Kidney (tissue), 14 donors: ENCODE measurements around the gene RETREG3. TPM values are rescaled to one million over a fixed set of nuclear protein-coding genes. Genes with fewer than 3 reads are reported as not detected.

Experiments used
- DNase-seq, 5 donors: peaks; one replicate each; pipeline ENCODE4 v3.0.0-alpha.2; 2013 to 2020
- FAIRE-seq: peaks from 2 replicates; lab custom pipeline; 2012; peaks lifted over from hg19 to GRCh38; lab: Jason Lieb, UNC
- H3K27ac ChIP-seq, 2 donors: one replicate each; pipeline ENCODE4 v1.7.0; 2013; ENCODE audit warnings: low read depth in 2 of 2, low read length in 2 of 2, inconsistent platforms in 1 of 2
- H3K27me3 ChIP-seq: one replicate; pipeline ENCODE4 v1.7.1; 2013; ENCODE audit warnings: low read length, inconsistent platforms; ENCODE audit not compliant: control insufficient read depth, insufficient read depth
- H3K36me3 ChIP-seq, 3 donors: one replicate each; pipeline versions ENCODE4 v1.7.0 to v1.7.1; 2013; ENCODE audit warnings: low read length in 3 of 3, control low read depth in 1 of 3, inconsistent platforms in 1 of 3; ENCODE audit not compliant: insufficient read depth in 3 of 3, control insufficient read depth in 2 of 3
- H3K4me1 ChIP-seq, 3 donors: one replicate each; pipeline versions ENCODE4 v1.7.0 to v1.7.1; 2013; ENCODE audit warnings: low read length in 3 of 3, inconsistent platforms in 1 of 3, low read depth in 1 of 3; ENCODE audit not compliant: control insufficient read depth in 2 of 3, insufficient read depth in 2 of 3
- H3K4me3 ChIP-seq, 3 donors: one replicate each; pipeline versions ENCODE4 v1.7.0 to v1.8.1; 2013; ENCODE audit warnings: low read length in 3 of 3, control low read depth in 1 of 3, inconsistent platforms in 1 of 3
- H3K9ac ChIP-seq, 3 donors: one replicate each; pipeline versions ENCODE4 v1.7.0 to v1.7.1; 2013; ENCODE audit warnings: low read length in 3 of 3, control low read depth in 1 of 3, inconsistent platforms in 1 of 3
- H3K9me3 ChIP-seq, 3 donors: one replicate each; pipeline versions ENCODE4 v1.7.0 to v1.7.1; 2013; ENCODE audit warnings: low read length in 3 of 3, control low read depth in 1 of 3, inconsistent platforms in 1 of 3; ENCODE audit not compliant: control insufficient read depth in 2 of 3, insufficient read depth in 1 of 3
- intact Hi-C: fragments of 100-400 bp; cut with DNase I; formaldehyde crosslinking; loops from one replicate; pipeline ENCODE4 v1.11.1; 2022
- polyA plus RNA-seq: library from polyadenylated mRNA; stranded (reverse); fragments of 350-450 nt; fragmentation: Illumina TruSeq; extraction: RNeasy Lipid Tissue Mini Kit (QIAGEN cat#74804); gene quantifications from one replicate; pipeline ENCODE4 v1.2.3, GENCODE V29; 2014; ENCODE audit warnings: low read depth, low replicate concordance; ENCODE audit not compliant: insufficient read depth
- total RNA-seq: library from RNA; stranded (reverse); fragmentation: NEBNext Ultra II Directional; extraction: Animal tissue kit (Norgen Biotek cat#: 25700); gene quantifications from one replicate; pipeline ENCODE4 v1.2.1, GENCODE V29; 2021
- TF ChIP-seq, protein P1 (sequence below): IDR thresholded peaks from 3 replicates; pipeline ENCODE4 v1.5.1; 2012; ENCODE audit warnings: mild to moderate bottlenecking, moderate library complexity, borderline replicate concordance; ENCODE audit not compliant: insufficient read depth; ENCODE audit errors: extremely low read depth
- donor health status: control.
- donor health status: control.
- donor health status: control.
- donor health status: control.
- donor health status: control.
- donor health status: DM: yes; HTN: yes; CAD: no.
- donor health status: Normal renal cell carcinoma (clear cell type).

The RETREG3 gene
- total and polyA plus RNA-seq, 2 donors from 2014 or later = 22.6 to 69.5 TPM

DNA sequence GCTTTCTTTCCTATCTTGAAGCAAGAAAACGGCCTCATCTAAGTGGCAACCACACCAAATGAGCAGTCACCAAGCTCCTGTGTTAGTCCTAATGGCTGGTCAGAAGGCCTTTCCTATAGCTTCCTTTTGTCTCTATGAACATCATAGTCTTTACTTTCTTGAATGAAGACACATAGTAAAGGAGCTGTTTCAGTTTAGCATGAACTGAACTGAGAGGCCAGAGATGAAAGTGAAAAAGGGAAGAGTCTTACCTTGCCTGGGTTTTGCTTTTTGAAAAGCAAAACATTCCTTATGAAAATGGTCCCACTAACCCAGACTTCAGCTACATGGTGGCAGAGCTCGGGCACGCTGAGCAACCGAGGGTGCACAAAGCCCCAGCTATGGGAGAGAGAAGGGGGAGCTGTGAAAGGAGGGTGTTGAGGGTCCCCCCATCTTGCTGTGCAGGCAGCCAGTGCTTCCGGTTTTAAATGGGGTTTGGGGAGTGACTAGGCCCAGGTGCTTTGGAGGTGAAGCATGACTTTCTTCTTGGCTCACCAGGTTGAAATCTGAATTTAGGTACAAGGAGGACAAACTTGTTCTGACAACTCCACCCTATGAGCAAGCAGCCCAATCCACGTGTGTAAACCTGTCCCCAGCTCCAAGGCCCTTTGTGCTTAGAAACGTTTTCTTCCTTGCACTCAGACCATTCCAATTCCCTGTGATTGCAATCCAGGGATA is 22.5 kb downstream of the RETREG3 start:
- Histone ChIP-seq H3K4me1 (peaks cover 0 to 5% (median 4%) of the 10 kb centered on the region in 3 donors), H3K27ac (no peak overlapping the region), H3K9ac (no peak overlapping the region), H3K9me3 (no peaks in the 10 kb centered on the region), H3K36me3 (peaks cover 12 to 67% (median 54%) of the 10 kb centered on the region in 3 donors), H3K27me3 (no peaks in the 10 kb centered on the region), H3K4me3 (no peak overlapping the region)
- DNase-seq (no peak), FAIRE-seq (no peak)
- TF ChIP-seq, protein P1, sequence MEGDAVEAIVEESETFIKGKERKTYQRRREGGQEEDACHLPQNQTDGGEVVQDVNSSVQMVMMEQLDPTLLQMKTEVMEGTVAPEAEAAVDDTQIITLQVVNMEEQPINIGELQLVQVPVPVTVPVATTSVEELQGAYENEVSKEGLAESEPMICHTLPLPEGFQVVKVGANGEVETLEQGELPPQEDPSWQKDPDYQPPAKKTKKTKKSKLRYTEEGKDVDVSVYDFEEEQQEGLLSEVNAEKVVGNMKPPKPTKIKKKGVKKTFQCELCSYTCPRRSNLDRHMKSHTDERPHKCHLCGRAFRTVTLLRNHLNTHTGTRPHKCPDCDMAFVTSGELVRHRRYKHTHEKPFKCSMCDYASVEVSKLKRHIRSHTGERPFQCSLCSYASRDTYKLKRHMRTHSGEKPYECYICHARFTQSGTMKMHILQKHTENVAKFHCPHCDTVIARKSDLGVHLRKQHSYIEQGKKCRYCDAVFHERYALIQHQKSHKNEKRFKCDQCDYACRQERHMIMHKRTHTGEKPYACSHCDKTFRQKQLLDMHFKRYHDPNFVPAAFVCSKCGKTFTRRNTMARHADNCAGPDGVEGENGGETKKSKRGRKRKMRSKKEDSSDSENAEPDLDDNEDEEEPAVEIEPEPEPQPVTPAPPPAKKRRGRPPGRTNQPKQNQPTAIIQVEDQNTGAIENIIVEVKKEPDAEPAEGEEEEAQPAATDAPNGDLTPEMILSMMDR = no peak
- intact Hi-C loops = no loop called here

DNA sequence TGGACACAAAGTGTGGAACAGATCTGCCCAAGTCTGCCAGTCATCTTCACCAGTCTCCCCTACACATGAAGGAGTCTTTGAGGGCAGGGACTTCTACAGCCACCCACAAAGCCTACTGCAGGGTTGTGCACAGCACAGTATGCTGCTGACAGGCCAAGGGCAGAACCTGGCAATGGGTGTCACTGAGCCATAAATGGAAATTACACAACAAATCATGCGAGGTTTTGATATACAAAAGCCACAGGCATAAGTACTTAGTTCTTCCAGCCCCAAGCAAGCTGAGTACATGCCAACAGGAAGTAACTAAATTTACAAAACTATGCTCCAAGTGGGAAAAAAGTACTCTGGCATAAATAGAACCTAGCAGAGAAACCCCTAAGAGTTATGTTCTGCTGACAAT is 23.8 kb downstream of the RETREG3 start:
- Histone ChIP-seq H3K4me3 (no peak overlapping the region), H3K9ac (no peak overlapping the region), H3K27ac (peak overlapping the region in 1 of 2 donors; percentile 43), H3K36me3 (peaks cover 12 to 73% (median 56%) of the 10 kb centered on the region in 3 donors), H3K9me3 (no peaks in the 10 kb centered on the region), H3K4me1 (peaks cover 0 to 5% (median 4%) of the 10 kb centered on the region in 3 donors), H3K27me3 (no peaks in the 10 kb centered on the region)
- TF ChIP-seq, protein P1 = no peak
- FAIRE-seq (no peak), DNase-seq (no peak)
- intact Hi-C loops = no loop called here

DNA sequence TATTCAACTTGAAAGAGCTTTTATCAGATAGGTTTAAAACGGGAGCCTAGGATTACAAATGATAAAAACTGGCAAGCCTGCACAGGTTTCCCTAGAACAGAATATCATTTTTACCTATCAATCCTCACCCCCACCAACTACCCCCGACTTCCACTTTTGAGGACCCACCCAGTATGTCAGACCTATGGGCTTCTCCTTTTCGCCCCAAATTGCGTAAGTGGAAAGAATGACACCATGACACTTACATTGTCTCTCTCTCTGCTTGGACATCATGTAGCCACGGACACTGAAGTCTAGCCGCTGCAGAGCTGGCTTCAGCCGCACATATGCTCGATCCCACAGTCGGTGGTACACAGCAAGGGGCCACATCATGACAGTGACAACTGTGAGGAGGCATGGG is 24.3 kb downstream of the RETREG3 start:
- no peak overlapping the region for H3K9ac ChIP-seq
- FAIRE-seq (no peak), DNase-seq (no peak)
- H3K4me1 ChIP-seq = peaks cover 0 to 5% (median 4%) of the 10 kb centered on the region in 3 donors
- H3K9me3 ChIP-seq = no peaks in the 10 kb centered on the region
- intact Hi-C loops = no loop called here
- H3K27ac ChIP-seq = no peak overlapping the region
- no peaks in the 10 kb centered on the region for H3K27me3 ChIP-seq
- no peak overlapping the region for H3K4me3 ChIP-seq
- TF ChIP-seq, protein P1 = no peak
- peaks cover 12 to 74% (median 59%) of the 10 kb centered on the region in 3 donors for H3K36me3 ChIP-seq
